Ovary (tissue), 9 donors: ENCODE data around the gene SLC23A1. TPM values are rescaled to one million over a fixed set of nuclear protein-coding genes. Genes with fewer than 3 reads are reported as not detected.

Experiments used
- DNase-seq, 5 donors: peaks; one replicate each; pipeline ENCODE4 v3.0.0-alpha.2; 2019 to 2020
- H3K27ac ChIP-seq, 2 donors: fragments of 200-600 bp; one replicate each; pipeline versions ENCODE4 v1.5.1 to v1.8.0; 2019 to 2022
- H3K27me3 ChIP-seq: fragments of 200-600 bp; one replicate; pipeline ENCODE4 v1.8.0; 2022
- H3K36me3 ChIP-seq: fragments of 200-600 bp; sonication (generic); one replicate; pipeline ENCODE4 v1.5.1; 2019
- H3K4me1 ChIP-seq: one replicate; pipeline ENCODE4 v1.8.1; 2013; ENCODE audit warnings: mild to moderate bottlenecking, moderate library complexity; ENCODE audit not compliant: insufficient read depth
- H3K4me3 ChIP-seq: fragments of 200-600 bp; sonication (generic); one replicate; pipeline ENCODE4 v1.5.1; 2017
- H3K9me3 ChIP-seq, 2 donors: fragments of 200-600 bp in 1 of 2; sonication (generic) in 1 of 2; one replicate each; pipeline versions ENCODE4 v1.5.1 to v1.8.1; 2013 to 2019; ENCODE audit warnings: mild to moderate bottlenecking in 1 of 2, moderate library complexity in 1 of 2
- CTCF ChIP-seq, 3 donors: fragments of 450-650 bp in 2 of 3; fragments of 200-600 bp in 1 of 3; IDR thresholded peaks; one replicate each; pipeline versions ENCODE4 v1.5.1 to v1.8.0; 2016 to 2022; ENCODE audit warnings: antibody characterized with exemption in 3 of 3, mild to moderate bottlenecking in 1 of 3
- EP300 ChIP-seq: sonication (generic); formaldehyde crosslinking; IDR thresholded peaks from one replicate; pipeline ENCODE4 v1.6.1; 2017; ENCODE audit warnings: antibody characterized with exemption
- POLR2A ChIP-seq: fragments of 450-650 bp; IDR thresholded peaks from one replicate; pipeline ENCODE4 v1.6.1; 2017; ENCODE audit warnings: antibody characterized with exemption, mild to moderate bottlenecking, moderate library complexity
- WGBS, 3 donors: extraction: QIAGEN DNeasy Blood & Tissue Kit in 1 of 3; methylation state at CpG; one replicate each; pipeline versions ENCODE4 v1.1.5 to v1.1.7; 2013 to 2017; 5-methylcytosine and 5-hydroxymethylcytosine counted together
- intact Hi-C, 4 donors: fragments of 100-400 bp; cut with DNase I; formaldehyde crosslinking; loops; one replicate each; pipeline versions ENCODE4 v1.11.0 to v1.15.1; 2022 to 2023
- polyA plus RNA-seq, 2 donors: library from polyadenylated mRNA; stranded (reverse); fragments of 200-250 nt in 1 of 2; fragments of 350-450 nt in 1 of 2; fragmentation: Illumina TruSeq in 1 of 2; extraction: RNeasy Lipid Tissue Mini Kit (QIAGEN cat#74804) in 1 of 2; gene quantifications; one replicate each; pipeline ENCODE4 v1.2.3, GENCODE V29; 2013 to 2014
- total RNA-seq, 7 donors: library from RNA; depleted of rRNA in 2 of 7; stranded (reverse); fragments of >200 nt in 2 of 7; fragmentation: NEBNext Ultra II Directional in 3 of 7; extraction: Animal tissue kit (Norgen Biotek cat#: 25700) in 3 of 7; gene quantifications; one replicate each; pipeline versions ENCODE4 v1.1.0 to v1.2.4, GENCODE V29; 2016 to 2023
- donor health status: DM: no; HTN: no; CAD: no; lungs with moderate emphysema.
- donor health status: DM: no; HTN: no; CAD: no.
- donor health status: Bipolar disorder and iron deficiency.
- donor health status: DM: yes; HTN: yes; CAD: no.
- donor health status: DM: no; HTN: no; CAD: no.
- donor health status: DM: yes; HTN: yes; CAD: no.

The SLC23A1 gene
- total and polyA plus RNA-seq, 9 donors, result 0.05 to 14.5 (median 1.1) TPM; not detected in 3

- WGBS, 3 donors, result 84 to 92% (median 84%) methylated on average over 1 of the region's 1 CpG
- no peak for TF ChIP-seq POLR2A
- no peak for TF ChIP-seq CTCF (IDR thresholded peaks at IDR 0.05)
- no peak for TF ChIP-seq EP300
- intact Hi-C loops, result no loop called here
- no peak overlapping the region for H3K4me3 ChIP-seq
- H3K4me1 ChIP-seq, result peaks cover 3% of the 10 kb centered on the region
- H3K27ac ChIP-seq, result no peak overlapping the region
- no peak for DNase-seq
- no peaks in the 10 kb centered on the region for H3K27me3 ChIP-seq
- H3K9me3 ChIP-seq, result no peaks in the 10 kb centered on the region
- no peaks in the 10 kb centered on the region for H3K36me3 ChIP-seq
Measured at GRCh38 chr5:139369181-139369580, 13.9 kb downstream of the SLC23A1 start.

GRCh38 chr5:139368613-139369012 is 14.5 kb downstream of the SLC23A1 start:
- Histone ChIP-seq H3K4me3 (no peak overlapping the region), H3K27me3 (no peaks in the 10 kb centered on the region), H3K9me3 (no peaks in the 10 kb centered on the region), H3K27ac (no peak overlapping the region), H3K36me3 (no peaks in the 10 kb centered on the region), H3K4me1 (no peaks in the 10 kb centered on the region)
- TF ChIP-seq EP300 (no peak), CTCF (IDR thresholded peaks at IDR 0.05) (no peak), POLR2A (no peak)
- intact Hi-C loops, result no loop called here
- no peak for DNase-seq
- WGBS, 3 donors, result 64 to 72% (median 69%) methylated on average over 2 of the region's 2 CpGs

- H3K9me3 ChIP-seq, result no peaks in the 10 kb centered on the region
- H3K4me1 ChIP-seq, result peaks cover 2% of the 10 kb centered on the region
- no peak overlapping the region for H3K4me3 ChIP-seq
- DNase-seq, result no peak
- H3K27ac ChIP-seq, result no peak overlapping the region
- H3K36me3 ChIP-seq, result no peaks in the 10 kb centered on the region
- no peak for TF ChIP-seq POLR2A
- TF ChIP-seq EP300, result no peak
- no peak for TF ChIP-seq CTCF (IDR thresholded peaks at IDR 0.05)
- intact Hi-C loops, result no loop called here
- no peaks in the 10 kb centered on the region for H3K27me3 ChIP-seq
- WGBS, 3 donors, result 43 to 51% (median 45%) methylated on average over 2 of the region's 2 CpGs
Measured at GRCh38 chr5:139364466-139364865, 18.6 kb downstream of the SLC23A1 start.

GRCh38 chr5:139363937-139364336 is 19.2 kb downstream of the SLC23A1 start:
- TF ChIP-seq POLR2A (no peak), CTCF (IDR thresholded peaks at IDR 0.05) (no peak), EP300 (no peak)
- Histone ChIP-seq H3K27ac (no peak overlapping the region), H3K36me3 (no peaks in the 10 kb centered on the region), H3K4me3 (no peak overlapping the region), H3K4me1 (peaks cover 2% of the 10 kb centered on the region), H3K9me3 (no peaks in the 10 kb centered on the region), H3K27me3 (no peaks in the 10 kb centered on the region)
- 71 to 86% (median 84%) methylated on average over 2 of the region's 2 CpGs for WGBS, 3 donors
- no peak for DNase-seq
- intact Hi-C loops, result no loop called here
